Large intestine (tissue), 12 donors: ENCODE data around the gene THUMPD2. TPM values are rescaled to one million over a fixed set of nuclear protein-coding genes. Genes with fewer than 3 reads are reported as not detected.
A peak's percentile ranks its signal among the peaks of the same experiment; 100 is the strongest.
"Not testable (repeated sequence)": the region's sequence is repeated elsewhere in the genome, so short reads cannot be mapped to it uniquely, and the experiment has no call there.

Experiments used
- DNase-seq, 2 donors: peaks; one replicate each; pipeline versions ENCODE4 v3.0.0 to v3.0.0-alpha.2; 2013
- H3K27ac ChIP-seq: one replicate; pipeline ENCODE4 v1.5.1; 2013; ENCODE audit warnings: low read length
- H3K27me3 ChIP-seq: 2 replicates; pipeline ENCODE4 v1.6.1; 2013; ENCODE audit warnings: low read length; ENCODE audit not compliant: control insufficient read depth, insufficient read depth
- H3K36me3 ChIP-seq: 2 replicates; pipeline ENCODE4 v1.6.1; 2013; ENCODE audit warnings: low read length; ENCODE audit not compliant: control insufficient read depth, insufficient read depth
- H3K4me1 ChIP-seq: one replicate; pipeline ENCODE4 v1.6.1; 2013; ENCODE audit warnings: low read length; ENCODE audit not compliant: control insufficient read depth, insufficient read depth
- H3K4me3 ChIP-seq: one replicate; pipeline ENCODE4 v1.5.1; 2013; ENCODE audit warnings: low read length
- H3K9me3 ChIP-seq: one replicate; pipeline ENCODE4 v1.6.1; 2013; ENCODE audit warnings: mild to moderate bottlenecking, low read depth, low read length, moderate library complexity; ENCODE audit not compliant: control insufficient read depth
- WGBS: methylation state at CpG from one replicate; pipeline ENCODE4 v1.1.5; 2013; ENCODE audit warnings: low lambda C conversion rate; ENCODE audit not compliant: insufficient coverage; 5-methylcytosine and 5-hydroxymethylcytosine counted together
- long read RNA-seq, 11 donors: transcript quantifications; one replicate each; lab custom pipeline, GENCODE V29; 2026
- polyA plus RNA-seq: library from polyadenylated mRNA; unstranded; fragments of 120-200 nt; gene quantifications from one replicate; pipeline ENCODE4 v1.2.1, GENCODE V29; 2013

Gene THUMPD2, protein sequence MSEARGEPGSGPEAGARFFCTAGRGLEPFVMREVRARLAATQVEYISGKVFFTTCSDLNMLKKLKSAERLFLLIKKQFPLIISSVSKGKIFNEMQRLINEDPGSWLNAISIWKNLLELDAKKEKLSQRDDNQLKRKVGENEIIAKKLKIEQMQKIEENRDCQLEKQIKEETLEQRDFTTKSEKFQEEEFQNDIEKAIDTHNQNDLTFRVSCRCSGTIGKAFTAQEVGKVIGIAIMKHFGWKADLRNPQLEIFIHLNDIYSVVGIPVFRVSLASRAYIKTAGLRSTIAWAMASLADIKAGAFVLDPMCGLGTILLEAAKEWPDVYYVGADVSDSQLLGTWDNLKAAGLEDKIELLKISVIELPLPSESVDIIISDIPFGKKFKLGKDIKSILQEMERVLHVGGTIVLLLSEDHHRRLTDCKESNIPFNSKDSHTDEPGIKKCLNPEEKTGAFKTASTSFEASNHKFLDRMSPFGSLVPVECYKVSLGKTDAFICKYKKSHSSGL
- 25.3 TPM for polyA plus RNA-seq
- long read RNA-seq, donor 1, partial matches to known transcripts: 0 of 3 reads
- long read RNA-seq, donor 1, other reads (novel, unspliced or antisense): 0 of 3 reads
- long read RNA-seq, donor 2, partial matches to known transcripts: 6 of 10 reads
- long read RNA-seq, donor 2, other reads (novel, unspliced or antisense): 0 of 10 reads
- long read RNA-seq, donor 3: 0 reads
- long read RNA-seq, donor 4: 0 reads
- long read RNA-seq, donor 5, partial matches to known transcripts: 0 of 2 reads
- long read RNA-seq, donor 5, other reads (novel, unspliced or antisense): 0 of 2 reads
- long read RNA-seq, donor 6, partial matches to known transcripts: 0 of 1 reads
- long read RNA-seq, donor 6, other reads (novel, unspliced or antisense): 0 of 1 reads
- long read RNA-seq, donor 7, partial matches to known transcripts: 0 of 2 reads
- long read RNA-seq, donor 7, other reads (novel, unspliced or antisense): 0 of 2 reads
- long read RNA-seq, donor 8, partial matches to known transcripts: 6 of 9 reads
- long read RNA-seq, donor 8, other reads (novel, unspliced or antisense): 0 of 9 reads
- long read RNA-seq, donor 9, partial matches to known transcripts: 0 of 4 reads
- long read RNA-seq, donor 9, other reads (novel, unspliced or antisense): 0 of 4 reads
- long read RNA-seq, donor 10, partial matches to known transcripts: 7 of 16 reads
- long read RNA-seq, donor 10, other reads (novel, unspliced or antisense): 0 of 16 reads
- long read RNA-seq, donor 11, partial matches to known transcripts: 0 of 2 reads
- long read RNA-seq, donor 11, other reads (novel, unspliced or antisense): 0 of 2 reads

DNA sequence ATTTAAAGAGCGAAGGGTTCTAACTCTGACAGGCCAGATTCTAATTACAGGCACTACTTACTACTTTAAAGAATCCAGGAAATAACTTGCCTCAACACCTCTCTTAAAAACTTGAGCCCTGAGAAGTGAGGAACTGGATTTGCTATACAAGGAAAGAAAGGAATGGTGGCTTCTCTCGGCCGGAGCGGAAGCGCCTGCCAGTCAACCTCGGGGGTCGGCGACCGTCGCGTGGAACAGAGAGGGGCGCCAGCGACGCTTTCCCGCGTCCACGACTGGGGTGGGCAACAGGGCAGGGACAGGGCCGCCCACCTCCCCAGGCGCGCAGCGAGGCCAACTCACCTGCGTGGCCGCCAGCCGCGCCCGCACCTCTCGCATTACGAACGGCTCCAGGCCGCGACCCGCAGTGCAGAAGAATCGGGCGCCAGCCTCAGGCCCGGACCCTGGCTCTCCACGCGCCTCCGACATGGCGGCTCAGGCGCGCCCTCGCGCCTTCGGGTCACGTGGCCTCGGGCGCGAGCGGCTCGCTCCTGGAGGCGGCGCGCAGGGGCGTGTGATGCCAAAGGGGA lies at the start of gene THUMPD2:
Gene THUMPD2 (minus strand): TSS at position 484 of the 566 bp plus-strand sequence. CDS start 19 bp downstream, at position 465.
- Histone ChIP-seq H3K36me3 (peaks cover 5% of the 10 kb centered on the region), H3K9me3 (peaks cover 5% of the 10 kb centered on the region), H3K4me3 (peak within 1 kb of the TSS; percentile 79), H3K27ac (peak within 1 kb of the TSS; percentile 80), H3K4me1 (no peaks in the 10 kb centered on the region), H3K27me3 (no peaks in the 10 kb centered on the region)
- no CpG with 5 or more reads among the region's 54 CpGs for WGBS
- peak; percentile 77 to 85 for DNase-seq

DNA sequence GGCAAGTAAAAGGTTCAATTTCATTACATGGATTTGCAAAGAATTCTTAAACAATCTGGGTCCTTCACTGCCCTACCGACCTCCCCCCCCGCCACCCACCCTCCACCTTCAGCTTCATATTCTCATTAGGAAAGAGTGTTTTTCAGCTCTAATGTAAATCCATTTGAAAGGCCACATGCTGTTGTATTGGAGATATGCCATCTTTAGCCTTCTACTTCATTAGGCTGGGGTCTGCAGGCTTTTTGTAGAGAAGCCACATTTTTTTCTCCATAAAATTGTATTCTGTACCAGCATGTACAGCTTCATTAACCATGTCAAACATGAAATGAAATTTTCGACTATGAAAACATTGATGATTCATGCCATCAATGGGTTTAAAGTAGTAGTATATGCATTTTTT lies 42.8 kb upstream of the THUMPD2 start:
- no peaks in the 10 kb centered on the region for H3K4me1 ChIP-seq
- H3K9me3 ChIP-seq: no peaks in the 10 kb centered on the region
- no peaks in the 10 kb centered on the region for H3K36me3 ChIP-seq
- H3K27me3 ChIP-seq: no peaks in the 10 kb centered on the region
- 88% methylated on average over 1 of the region's 3 CpGs for WGBS
- DNase-seq: no peak
- H3K4me3 ChIP-seq: no peak overlapping the region
- no peak overlapping the region for H3K27ac ChIP-seq

DNA sequence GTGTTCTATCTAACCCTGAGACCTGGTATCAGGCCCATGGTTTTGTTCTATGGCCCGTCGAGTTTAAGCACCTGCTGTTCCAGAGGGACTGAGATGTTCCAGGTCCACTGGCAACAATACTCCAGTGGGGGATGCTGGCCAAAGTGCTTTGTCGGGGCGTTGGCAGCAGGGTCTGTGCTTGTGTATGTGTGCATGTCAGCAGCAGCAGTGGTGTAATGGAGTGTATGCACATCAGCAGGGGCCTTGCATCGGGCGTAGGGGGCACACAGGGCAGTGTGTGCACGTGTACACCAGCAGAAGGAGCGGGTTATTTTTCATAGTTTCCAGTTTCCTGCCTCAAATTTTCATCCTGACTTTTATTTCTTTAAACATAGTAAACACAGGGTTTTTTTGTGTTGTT lies 37.8 kb upstream of the THUMPD2 start:
- H3K4me3 ChIP-seq: no peak overlapping the region
- DNase-seq: no peak
- no peak overlapping the region for H3K27ac ChIP-seq
- no peaks in the 10 kb centered on the region for H3K27me3 ChIP-seq
- WGBS: 83% methylated on average over 2 of the region's 8 CpGs
- H3K4me1 ChIP-seq: no peaks in the 10 kb centered on the region
- no peaks in the 10 kb centered on the region for H3K36me3 ChIP-seq
- H3K9me3 ChIP-seq: no peaks in the 10 kb centered on the region

DNA sequence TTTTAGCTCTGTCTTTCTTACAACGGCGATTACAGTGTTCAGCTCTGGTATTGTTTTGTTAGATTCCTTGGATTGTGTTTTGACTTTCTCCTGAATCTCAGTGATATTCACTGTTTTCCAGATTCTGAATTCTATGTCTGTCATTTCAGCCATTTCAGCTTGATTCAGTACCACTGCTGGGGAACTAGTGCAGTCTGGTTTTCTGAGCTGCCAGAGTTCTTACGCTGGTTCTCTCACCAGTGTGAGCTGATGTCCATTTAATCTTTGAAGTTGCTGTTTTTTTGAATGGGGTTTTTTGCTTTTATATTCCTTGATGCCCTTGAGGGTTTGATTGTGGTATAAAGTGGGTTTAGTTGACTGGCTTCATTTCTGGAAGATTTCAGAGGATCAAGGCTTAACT lies 37.4 kb upstream of the THUMPD2 start:
- WGBS: no CpG with 5 or more reads among the region's 3 CpGs
- no peaks in the 10 kb centered on the region for H3K4me1 ChIP-seq
- no peak for DNase-seq
- H3K4me3 ChIP-seq: no peak overlapping the region
- no peaks in the 10 kb centered on the region for H3K27me3 ChIP-seq
- no peak overlapping the region for H3K27ac ChIP-seq
- H3K9me3 ChIP-seq: no peaks in the 10 kb centered on the region
- H3K36me3 ChIP-seq: no peaks in the 10 kb centered on the region

DNA sequence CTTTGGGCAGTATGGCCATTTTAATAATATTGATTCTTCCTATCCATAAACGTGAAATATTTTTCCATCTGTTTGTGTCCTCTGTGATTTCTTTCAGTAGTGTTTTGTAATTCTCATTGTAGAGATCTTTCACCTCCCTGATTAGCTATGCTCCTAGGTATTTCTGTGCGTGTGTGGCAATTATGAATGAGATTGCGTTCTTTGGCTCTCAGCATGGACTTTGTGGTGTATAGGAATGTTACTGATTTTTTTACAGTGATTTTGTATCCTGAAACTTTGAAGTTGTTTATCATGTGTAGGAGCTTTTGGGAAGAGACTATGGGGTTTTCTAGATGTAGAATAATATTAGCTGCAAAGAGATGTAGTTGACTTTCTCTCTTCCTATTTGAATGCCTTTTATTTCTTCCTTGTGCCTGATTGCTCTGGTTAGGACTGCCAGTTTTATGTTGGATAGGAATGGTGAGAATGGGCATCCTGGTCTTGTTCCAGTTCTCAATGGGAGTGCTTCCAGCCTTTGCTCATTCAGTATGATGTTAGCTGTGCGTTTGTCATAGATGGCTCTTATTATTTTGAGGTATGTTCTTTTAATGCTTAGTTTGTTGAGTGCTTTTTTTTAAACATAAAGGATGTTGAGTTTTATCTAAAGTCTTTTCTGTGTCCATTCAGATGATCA lies 27.0 kb upstream of the THUMPD2 start:
- H3K9me3 ChIP-seq: no peaks in the 10 kb centered on the region
- WGBS: 100% methylated on average over 1 of the region's 4 CpGs
- no peak overlapping the region for H3K4me3 ChIP-seq
- no peaks in the 10 kb centered on the region for H3K27me3 ChIP-seq
- no peaks in the 10 kb centered on the region for H3K36me3 ChIP-seq
- DNase-seq: no peak
- no peaks in the 10 kb centered on the region for H3K4me1 ChIP-seq
- H3K27ac ChIP-seq: no peak overlapping the region

DNA sequence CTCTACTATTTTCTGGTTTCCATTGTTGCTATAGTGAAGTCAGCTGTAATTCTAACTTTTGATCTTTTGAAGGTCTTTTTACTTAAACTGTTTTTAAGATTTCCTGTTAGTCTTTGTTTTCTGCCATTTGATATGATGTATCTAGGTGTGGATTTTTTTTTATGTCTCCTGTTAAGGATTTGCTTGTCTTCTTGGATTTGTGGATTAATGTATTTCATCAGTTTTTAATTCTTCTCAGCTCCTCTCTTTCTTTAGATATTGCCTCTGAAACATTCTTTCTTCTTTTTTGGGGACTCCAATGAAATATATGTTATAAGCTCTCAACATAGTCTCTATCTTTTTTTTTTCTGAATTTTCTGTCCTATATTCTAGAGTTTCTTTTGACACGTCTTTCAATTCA lies 24.8 kb upstream of the THUMPD2 start:
- H3K27me3 ChIP-seq: no peaks in the 10 kb centered on the region
- H3K4me1 ChIP-seq: no peaks in the 10 kb centered on the region
- H3K27ac ChIP-seq: no peak overlapping the region
- H3K36me3 ChIP-seq: no peaks in the 10 kb centered on the region
- no peak for DNase-seq
- H3K4me3 ChIP-seq: no peak overlapping the region
- 100% methylated on average over 1 of the region's 1 CpG for WGBS
- H3K9me3 ChIP-seq: no peaks in the 10 kb centered on the region

DNA sequence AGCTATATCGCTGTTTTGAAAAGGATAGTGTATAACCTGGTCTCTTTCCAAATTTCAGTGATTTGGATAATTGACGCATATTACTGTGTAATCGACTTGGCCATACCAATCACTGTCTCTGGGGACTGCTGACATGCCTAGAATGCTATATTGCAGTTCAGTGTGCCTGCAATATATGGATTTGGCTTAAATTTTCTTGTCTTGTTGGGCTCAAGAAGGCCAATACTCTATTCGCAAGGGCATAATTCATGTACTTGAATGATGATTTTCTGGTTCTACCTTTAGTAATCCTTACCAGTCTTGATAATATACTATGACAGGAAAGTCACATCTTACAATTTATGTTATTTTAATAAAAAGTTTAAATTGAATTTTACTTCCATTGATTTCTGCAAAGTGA lies 21.7 kb upstream of the THUMPD2 start:
- no peaks in the 10 kb centered on the region for H3K27me3 ChIP-seq
- no peak overlapping the region for H3K27ac ChIP-seq
- no peaks in the 10 kb centered on the region for H3K9me3 ChIP-seq
- no peak for DNase-seq
- no CpG with 5 or more reads among the region's 4 CpGs for WGBS
- no peaks in the 10 kb centered on the region for H3K4me1 ChIP-seq
- H3K4me3 ChIP-seq: no peak overlapping the region
- H3K36me3 ChIP-seq: no peaks in the 10 kb centered on the region

DNA sequence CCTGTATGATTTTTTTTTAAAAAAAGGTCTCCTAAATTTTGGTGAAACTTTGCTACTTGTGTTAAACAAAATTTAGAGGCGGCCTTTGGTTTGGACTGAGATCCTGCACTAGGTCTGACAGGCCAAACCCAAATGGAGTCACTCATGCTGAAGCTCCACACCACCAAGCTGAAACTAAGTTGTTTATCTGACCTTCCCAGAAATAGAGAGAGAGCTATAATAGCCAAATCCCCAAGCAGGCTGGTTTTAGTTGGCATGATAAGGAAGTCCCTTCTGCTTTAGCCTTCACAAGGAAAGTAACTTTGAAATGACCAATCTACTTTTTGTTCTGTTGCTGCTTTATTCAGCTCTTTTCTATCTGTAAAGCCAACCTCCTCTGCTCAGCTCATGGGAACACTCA lies 17.1 kb upstream of the THUMPD2 start:
- Histone ChIP-seq H3K36me3 (no peaks in the 10 kb centered on the region), H3K4me1 (no peaks in the 10 kb centered on the region), H3K27ac (no peak overlapping the region), H3K4me3 (no peak overlapping the region), H3K27me3 (no peaks in the 10 kb centered on the region), H3K9me3 (no peaks in the 10 kb centered on the region)
- DNase-seq: no peak
- WGBS: no CpG with 5 or more reads among the region's 1 CpG

DNA sequence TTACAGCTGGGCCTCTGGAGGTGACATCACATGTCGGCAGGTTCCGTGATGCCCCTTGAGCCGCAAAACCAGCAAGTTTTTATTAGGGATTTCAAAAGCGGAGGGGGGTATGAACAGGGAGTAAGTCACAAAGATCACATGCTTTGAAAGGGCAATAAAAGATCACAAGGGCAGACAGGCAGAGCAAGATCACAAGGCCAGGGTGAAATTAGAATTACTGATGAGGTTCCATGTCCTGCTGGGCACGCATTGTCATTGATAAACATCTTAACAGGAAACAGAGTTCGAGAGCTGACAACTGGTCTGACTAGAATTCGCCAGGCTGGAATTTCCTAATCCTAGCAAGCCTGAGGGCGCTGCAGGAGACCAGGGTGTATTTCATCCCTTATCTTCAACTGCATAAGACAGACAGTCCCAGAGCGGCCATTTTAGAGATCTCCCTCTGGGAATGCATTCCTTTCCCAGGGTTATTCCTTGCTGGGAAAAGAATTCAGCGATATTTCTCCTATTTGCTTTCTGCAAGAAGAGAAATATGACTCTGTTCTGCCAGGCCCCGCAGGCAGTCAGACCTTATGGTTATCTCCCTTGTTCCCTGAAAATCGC lies 11.3 kb upstream of the THUMPD2 start:
- no CpG with 5 or more reads among the region's 12 CpGs for WGBS
- H3K27me3 ChIP-seq, H3K27ac ChIP-seq, H3K9me3 ChIP-seq, H3K4me1 ChIP-seq, H3K4me3 ChIP-seq, DNase-seq, H3K36me3 ChIP-seq: not testable (repeated sequence)
